IPS-11a (cell line): Measurements from ENCODE around the gene SCARB1.

Experiments used
- H3K4me3 ChIP-seq: one replicate; pipeline ENCODE4 v1.5.1; 2013; ENCODE audit warnings: low read depth, low read length, control low read depth

Gene SCARB1

DNA sequence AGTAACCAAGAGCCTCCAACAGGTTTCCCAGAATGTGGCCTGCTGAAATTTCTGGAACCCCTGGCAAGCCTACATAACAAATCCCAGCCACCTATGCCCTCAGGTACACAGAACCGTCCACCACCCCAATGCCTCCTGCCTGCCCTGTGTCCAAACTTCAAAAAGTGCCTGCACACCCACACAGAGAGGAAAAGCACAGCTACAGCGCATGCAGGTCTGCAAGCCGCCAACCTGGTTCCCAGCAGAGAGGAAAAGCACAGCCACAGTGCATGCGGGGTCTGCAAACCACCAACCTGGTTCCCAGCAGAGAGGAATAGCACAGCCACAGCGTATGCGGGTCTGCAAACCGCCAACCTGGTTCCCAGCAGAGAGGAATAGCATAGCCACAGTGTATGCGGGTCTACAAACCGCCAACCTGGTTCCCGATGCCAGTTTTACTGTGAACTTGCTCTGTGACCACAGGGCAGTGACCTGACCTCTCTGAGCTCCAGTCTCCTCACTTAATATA lies 113.5 kb downstream of the SCARB1 start:
- no peak overlapping the region for H3K4me3 ChIP-seq

DNA sequence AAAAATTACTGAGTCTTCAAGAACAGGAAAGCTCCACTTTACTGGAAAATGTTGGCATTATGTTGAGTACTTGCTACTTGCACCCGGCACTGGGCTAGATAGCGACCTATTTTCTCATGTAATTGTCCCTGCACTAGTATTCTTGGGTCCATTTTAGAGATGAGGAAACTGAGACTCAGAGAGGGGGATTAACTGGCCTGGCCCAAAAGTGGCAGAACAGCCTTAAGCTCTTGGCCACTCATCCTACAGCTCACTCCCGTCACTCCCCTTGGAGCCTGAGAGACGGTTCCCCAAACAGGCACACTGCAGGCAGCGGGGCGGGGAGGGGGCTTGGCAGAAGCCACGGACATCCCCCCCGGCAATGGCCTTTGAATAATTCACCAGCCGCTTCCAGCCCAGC lies 113.9 kb downstream of the SCARB1 start:
- H3K4me3 ChIP-seq, result no peak overlapping the region

DNA sequence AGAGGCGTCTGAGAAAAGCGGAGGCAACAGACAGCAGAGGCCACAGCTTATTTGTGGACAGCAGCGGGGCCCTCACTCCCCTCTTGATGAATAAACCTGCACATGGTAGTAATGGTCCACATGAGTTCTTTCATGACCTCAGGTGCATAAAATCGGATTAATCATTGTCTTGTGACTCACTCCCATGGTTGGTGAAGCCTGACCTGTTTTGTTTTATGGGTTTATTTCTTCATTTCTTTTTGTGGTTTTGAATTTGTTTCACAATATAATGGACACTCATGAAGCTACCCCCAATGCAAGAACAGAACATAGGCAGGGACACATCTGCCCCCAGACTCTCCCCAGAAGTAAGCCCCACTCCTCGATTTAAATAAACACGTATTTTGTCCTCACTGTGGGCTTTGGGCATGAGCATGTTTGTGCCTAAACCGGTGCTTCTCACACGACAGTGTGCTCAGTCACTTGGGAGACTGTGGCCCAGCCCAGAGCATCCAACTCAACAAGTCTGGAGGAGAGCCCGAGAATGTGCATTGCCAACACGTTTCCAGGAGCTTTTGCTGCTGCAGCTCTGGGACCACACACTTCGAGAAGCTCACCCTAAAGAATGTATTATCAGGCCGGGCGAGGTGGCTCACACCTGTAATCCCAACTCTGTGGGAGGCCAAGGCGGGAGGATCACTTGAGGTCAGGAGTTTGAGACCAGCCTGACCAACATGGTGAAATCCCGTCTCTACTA lies 116.1 kb downstream of the SCARB1 start:
- H3K4me3 ChIP-seq, result no peak overlapping the region

DNA sequence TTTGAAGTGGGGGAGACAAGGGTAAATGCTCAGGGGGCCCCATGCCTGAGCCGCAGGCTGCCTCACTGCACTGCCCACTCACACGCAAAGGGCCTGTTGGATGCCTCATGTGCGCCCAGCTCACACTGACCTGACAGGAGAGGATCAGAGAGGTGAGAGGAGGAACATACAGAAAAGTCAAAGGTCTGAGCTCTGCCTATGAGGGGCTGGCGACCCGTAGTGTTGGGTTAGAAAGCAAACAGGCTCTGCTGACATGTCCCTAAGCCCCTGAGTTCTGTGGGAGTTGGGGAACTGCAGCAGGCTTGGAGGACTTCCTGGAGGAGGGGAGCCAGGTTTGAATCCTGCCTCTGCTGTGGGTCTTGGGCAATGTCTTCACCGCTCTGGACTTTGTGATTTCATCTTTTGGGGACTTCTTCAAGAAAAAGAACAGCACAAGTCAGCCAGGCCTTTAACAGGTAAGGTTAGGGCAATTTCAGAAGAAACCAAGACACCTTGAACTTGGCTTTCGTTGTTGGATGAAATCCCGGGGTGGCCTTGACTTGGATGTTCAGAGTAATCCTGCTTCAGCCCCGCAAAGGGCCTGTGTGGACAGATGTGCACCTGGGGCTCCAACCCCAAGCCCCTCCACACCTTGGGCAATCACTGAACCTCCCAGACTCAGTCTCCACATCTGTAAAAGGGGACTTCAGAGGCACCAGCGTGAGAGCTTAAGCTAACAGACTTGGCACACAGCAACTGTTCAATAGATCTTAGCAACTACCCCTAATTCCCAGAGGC lies 116.8 kb downstream of the SCARB1 start:
- H3K4me3 ChIP-seq, result no peak overlapping the region

DNA sequence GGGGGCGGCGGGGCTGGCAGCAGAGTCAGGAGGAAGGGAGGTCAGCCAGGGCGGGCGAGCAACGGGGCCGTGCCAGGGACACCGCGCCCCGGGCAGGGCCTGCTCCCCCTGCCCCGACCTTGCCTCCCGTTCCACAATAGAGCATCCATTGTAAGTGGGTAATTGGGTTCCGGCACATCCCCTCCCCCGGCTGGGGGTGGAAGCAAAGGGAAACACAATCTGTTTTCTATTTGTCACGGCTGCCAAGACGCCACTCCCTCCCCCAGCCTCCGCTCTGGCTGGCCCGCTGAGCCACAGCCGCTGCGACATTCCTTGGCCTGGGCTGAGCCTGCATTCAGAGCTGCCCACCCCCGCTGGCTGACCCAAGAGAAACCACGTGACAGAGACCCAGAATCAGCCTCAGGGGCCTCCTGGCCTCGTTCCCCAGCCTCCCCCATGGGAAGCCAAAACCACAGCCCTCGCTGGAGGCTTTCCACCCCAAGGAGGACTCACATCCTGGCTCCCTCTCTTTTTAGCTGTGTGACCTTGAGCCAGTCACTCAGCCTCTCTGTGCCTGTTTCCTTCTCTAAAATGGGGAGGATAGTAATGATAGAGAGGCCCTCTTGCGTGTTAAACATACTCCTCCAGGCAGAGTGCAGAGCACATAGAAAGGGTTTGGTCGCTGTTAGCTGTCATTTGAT lies 117.6 kb downstream of the SCARB1 start:
- H3K4me3 ChIP-seq, result no peak overlapping the region

DNA sequence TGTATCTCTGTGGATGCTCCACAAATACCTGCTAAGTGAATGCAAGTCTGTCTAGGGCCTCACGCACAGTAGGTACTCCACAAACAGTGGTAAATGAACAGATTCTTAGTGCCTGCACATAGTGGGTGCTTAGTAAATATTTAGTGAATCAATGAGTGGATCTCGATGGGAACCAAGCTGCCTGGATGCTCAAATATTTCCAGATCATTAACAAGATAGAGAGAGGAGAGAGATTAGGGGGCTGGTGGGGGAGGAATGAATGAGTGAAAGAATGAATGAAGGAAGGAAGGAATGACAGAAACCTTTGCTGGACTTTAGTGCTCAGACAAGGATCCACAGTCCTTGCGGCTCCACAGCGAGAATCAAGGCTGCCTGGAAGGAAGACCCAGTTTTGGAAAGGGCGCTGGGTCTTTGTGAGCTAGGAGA lies 118.2 kb downstream of the SCARB1 start:
- no peak overlapping the region for H3K4me3 ChIP-seq

DNA sequence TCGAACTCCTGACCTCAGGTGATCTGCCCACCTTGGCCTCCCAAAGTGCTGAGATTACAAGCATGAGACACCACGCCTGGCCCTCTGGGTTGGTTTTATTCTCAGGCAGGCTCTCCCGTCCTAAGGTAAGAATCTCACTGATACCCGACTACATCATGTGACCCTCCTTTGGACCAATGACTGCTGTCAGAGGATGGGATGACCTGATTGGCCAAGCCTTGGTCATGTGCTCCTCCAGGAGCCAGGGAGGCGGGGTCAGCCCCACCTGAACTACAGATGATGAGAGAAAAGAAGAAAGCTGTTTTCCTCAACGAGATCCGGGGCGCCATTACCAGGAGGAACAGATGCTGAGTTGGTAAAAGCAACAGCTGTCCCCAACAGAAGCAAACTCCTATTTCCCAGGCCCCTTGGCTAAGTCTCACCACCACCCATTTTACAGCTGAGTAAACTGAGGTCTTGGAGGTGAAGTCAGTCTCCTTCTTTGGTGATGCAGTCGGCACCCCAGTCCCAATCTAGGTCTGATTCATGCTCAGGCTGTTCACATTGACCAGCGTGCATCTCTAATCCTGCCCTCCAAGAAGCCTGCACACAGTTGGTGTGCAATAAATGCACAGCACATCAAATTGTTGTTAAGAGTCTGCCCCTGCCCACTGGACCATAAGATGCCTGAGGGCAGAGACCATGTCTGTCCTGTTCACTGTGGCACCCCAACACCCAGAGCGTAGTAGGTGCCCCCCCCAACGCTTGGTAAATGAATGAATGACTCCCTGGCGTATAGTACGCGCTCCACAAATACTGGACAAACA lies 118.8 kb downstream of the SCARB1 start:
- H3K4me3 ChIP-seq, result no peak overlapping the region

DNA sequence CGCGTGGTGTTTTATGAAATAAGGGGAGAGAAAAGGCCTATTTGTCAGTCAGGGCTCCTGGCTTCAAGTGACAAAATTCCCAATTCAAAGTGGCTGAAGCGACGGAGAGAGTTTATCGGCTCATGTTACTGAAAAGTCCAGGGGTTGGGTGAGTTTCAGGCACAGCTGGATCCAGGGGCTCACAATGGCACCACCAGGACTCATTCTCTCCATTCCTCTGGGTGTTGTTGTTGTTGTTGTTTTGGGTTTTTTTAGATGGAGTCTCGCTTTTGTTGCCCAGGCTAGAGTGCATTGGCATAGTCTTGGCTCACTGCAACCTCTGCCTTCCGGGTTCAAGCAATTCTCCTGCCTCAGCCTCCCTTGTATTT lies 119.4 kb downstream of the SCARB1 start:
- no peak overlapping the region for H3K4me3 ChIP-seq

DNA sequence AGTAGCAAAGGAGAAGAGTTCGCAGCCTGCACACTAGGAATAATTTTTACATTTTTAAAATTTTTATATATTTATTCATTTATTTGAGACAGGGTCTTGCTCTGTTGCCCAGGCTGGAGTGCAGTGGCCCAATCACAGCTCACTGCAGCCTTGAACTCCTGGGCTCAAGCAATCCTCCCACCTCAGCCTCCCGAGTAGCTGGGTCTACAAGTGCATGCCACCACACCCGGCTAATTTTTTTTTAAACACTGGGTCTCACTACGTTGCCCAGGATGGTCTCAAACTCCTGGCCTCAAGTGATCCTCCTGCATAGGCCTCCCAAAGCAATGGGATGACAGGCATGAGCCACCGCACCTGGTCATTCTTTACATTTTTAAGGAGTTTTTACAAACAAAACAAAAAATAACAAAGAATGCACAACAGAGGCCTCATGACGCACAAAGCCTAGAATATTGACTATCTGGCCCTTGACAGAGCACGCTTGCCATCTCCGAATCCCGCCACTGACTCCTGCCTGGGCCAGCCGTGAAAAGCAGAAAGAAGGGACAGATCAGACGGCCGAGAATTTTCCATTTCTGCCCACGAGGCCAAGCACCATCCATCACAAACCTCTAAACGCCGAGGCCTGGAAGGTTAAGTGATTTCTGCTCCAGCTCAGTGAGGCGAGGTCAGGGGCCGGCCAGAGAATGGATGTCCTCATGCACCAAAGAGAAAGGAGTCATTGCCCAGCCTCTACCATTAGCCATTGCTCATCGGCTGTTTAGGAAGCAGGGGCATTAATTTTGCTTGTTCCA lies 120.0 kb downstream of the SCARB1 start:
- no peak overlapping the region for H3K4me3 ChIP-seq

DNA sequence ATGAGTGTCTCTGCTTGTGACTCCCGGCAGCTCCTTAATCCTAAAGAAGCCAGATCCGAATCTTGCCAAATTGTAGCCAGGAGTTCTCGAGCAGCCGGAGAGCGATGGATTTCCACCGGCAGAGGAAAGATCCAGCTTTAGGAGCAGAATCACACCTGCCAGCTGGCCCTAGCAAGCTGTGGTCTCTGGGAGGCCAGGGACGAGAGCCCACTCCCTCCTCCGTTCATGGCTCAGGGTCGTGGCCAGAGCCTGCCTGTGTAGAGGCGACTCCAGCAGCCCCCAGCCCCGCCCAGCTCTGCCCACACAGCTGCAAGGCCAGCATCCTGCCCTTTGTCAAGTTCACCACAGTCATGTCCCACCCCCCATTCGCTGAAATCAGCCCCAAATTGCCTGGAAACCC lies 121.0 kb downstream of the SCARB1 start:
- H3K4me3 ChIP-seq, result no peak overlapping the region

DNA sequence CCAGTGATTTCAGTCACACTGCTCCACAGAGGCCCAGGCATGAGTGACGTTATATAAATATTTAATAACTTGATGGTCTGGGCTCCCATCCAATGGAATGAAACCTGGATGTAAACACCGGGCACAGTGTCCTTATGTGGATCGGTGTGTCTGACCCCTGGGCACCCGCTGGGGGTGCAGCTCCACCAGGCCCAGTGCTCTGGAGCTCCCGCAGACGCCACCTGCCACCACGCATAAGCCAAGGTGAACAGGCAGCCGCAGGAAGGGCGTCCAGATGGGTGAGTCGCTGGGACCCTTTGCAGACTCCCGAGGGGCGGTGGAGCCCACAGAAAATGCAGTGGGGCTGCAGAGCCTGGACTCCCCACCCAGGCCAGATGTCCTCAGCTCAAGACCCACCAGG lies 121.6 kb downstream of the SCARB1 start:
- no peak overlapping the region for H3K4me3 ChIP-seq

DNA sequence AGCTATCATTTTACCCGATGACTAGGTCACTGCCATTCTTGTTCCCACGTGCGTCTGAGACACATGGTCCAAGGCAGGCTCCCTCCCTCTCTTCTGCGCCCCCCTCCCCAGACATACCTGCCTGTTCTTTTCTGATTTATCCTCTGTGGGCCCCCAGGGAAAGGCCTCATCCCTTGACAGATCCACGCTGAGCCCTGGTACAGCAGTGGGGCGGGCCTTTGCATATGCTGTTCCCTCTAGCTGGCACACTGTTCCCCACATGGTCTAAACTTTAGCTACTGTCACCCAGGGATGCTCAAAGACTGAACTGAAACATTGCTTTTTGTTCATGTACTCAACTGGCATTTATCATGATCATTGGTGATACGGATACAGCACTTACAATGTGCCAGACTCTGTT lies 122.5 kb downstream of the SCARB1 start:
- H3K4me3 ChIP-seq, result no peak overlapping the region

DNA sequence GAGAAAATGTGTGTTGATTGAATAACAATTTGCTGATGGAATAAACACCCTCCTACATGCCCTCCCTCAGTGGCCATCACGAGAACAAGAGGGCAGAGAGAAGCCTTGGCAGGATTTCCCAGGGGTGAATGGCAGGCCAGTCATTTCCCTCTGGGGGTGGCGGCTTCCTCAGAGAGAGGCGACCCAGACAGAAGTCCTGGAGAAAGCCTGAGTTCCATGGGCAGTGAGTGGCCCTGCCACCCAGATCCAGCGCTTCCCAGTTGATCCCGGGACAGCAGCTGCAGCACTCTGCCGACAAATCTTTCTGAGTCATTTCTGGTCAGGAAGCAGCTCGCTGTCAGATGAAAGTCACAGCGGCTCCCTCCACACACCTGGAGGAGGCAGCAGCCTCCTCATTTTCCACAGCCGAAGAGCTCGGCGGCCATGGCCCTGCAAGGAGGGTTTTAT lies 123.0 kb downstream of the SCARB1 start:
- H3K4me3 ChIP-seq, result no peak overlapping the region

DNA sequence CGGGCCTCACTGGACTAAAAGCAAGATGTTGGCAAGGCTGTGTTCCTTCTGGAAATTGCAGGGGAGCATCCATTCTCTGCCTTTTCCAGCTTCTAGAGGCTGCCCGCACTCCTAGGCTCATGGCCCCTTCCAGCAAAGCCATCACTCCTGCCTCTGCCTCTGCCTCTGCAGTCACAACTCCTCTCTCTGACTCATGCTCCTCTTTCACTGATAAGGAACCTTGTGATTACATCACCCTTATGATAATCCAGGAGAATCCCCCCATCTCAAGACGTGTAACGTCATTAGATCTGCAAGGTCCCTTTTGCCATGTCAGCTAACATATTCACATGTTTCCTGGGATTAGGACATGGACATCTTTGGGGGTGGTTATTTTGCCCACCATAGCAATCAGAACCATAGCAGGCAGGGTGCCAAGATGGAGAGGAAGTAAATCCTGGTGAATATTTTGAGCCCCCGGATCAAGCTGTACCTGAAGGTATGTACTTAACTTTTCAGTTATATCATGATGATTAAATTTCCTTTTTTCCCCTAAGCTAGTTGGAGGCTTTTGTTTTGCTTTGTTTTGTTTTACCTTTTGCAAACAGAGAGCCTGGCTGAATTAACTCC lies 123.6 kb downstream of the SCARB1 start:
- H3K4me3 ChIP-seq, result no peak overlapping the region

DNA sequence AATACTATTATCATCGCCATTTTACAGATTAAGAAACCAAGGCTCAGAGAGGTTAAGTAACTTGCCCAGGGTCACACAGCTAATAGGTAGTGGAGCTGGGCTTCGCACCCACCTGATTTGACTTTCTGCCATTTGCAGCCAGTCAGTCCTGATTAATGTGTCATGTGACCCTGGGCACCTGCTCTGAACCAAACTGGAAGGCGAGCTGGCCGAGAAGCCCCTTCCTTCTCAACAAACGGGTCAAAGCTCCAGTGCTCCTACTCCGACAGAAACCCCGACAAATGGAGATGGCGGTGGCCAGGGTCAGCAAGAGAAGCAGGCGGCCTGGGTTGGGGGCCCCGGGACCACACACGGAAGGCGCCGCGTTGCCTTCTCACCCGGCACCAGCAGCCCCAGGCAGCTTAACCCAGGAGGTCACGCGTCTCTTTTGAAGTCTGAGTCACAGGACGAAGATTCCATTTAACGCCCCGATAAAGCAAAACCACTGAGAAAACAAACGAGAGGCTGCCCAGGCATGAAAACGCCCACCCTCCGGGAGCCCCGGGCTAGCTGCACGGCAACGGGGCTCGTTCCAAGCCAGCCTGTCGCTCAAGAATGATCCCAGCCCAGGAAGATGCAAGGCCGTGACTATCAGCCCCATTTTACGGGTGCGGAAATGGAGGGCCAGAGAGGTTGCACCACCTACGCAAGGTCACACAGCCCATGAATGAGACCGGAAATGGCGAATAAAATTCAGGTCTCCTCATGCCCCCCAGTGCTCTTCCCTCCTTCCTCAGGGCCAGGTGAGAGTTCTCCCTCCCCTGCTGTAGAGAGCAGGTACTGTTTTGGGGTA lies 124.8 kb downstream of the SCARB1 start:
- H3K4me3 ChIP-seq, result no peak overlapping the region

DNA sequence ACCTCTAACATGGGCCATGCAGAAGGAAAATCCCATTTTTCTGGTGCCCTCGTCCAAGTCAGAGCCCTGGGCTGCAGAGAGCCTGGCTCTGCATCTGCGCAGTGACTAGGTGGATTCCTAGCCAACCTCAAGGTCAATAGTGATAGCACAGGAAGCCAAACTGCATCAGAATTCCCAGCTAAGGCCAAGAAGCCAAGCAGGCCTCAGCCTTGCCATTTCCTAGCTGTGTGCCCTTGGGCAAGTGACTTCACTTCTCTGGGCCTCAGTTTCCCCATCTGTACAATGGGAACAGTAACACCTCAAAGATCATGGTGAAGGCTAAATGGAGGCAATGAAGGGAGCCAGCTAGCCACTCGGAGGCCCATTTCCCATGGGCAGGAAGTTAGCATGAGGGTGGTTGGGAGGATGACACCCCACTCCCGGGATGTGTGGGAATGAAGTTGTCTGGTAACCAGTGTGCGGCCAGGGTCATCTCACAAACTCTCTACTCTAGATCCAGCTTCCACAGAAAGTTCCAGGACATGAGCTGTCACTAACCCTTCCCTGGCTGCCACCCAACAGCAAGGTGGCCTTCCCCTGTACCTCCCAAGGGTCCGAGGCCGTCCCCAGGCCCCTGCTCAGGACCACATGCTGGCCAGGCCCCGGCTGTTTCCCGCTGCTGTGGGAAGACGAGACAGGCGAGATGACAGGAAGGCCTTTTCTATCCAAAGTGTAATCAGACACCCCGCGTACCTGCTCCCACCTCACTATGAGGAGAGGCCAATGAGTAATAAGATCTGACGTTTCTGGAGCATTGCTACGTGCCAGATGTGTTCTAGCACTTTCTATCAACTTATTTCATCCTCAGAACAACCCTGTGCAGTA lies 125.7 kb downstream of the SCARB1 start:
- H3K4me3 ChIP-seq, result no peak overlapping the region

DNA sequence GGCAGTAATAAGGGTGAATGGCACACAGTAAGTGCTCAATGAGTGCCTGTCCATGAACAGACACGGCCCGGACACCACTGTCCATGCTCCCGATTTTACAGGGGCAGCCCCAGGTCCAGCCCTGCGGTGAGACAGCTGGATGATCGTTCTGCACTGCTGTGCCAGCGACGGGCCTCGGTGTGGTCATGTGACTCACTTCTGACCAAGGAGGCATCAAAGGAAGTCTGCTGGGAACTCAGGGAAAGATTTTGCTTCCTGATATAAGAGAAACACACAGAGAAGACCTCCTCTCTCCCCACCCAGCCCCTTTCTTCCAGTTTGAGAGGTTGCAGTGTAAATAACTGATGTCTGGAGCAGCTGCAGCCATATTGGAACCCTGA lies 126.6 kb downstream of the SCARB1 start:
- H3K4me3 ChIP-seq, result no peak overlapping the region
